ENCODE data around the gene BCAS3. TPM values are rescaled to one million over a fixed set of nuclear protein-coding genes. Genes with fewer than 3 reads are reported as not detected.
"Not testable (repeated sequence)": the region's sequence is repeated elsewhere in the genome, so short reads cannot be mapped to it uniquely, and the experiment has no call there.

Gene BCAS3
- total and polyA plus RNA-seq, 4 experiments from 2014 or later, result 27.0 to 45.2 (median 41.2) TPM

DNA sequence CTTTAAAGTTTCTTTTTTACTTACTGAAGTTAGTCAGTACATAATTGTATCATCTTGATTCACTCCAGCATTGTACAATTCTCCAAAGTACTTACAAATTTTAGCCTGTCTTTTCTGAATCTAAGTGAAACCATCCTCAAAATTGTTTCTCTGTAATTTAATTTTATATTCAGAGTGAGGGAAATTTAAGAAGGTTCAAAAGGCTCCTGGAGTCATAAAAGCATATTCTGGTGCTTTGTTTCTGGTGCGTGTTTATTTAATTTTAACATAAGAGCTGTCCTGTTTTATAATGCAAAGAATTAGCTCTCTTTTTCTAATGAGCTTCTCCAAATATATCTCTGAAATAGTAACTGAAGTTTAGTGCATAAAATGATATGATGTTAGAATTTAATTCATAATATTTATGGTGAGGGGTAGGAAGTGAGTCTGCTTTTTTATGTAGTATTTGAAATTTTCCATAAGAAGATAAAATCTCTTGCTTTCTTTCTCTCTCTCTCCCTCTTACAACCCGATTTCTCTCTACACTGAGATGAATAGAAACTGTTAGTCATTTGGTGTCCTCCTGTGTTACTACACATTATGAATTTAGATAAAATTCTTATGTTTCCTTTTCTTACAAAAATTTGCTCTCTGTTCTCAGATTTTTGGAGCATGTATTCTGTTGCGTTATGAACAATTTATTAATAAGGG is 339.8 kb downstream of the BCAS3 start:
- no peaks in the 10 kb centered on the region for H3K36me3 ChIP-seq (ENCODE audit: insufficient read depth, low read length)
- H3K4me1 ChIP-seq (ENCODE audit: insufficient read depth, low read length), result no peaks in the 10 kb centered on the region
- H3K27me3 ChIP-seq (ENCODE audit: insufficient read depth, low read length), result no peaks in the 10 kb centered on the region
- H3K4me3 Mint-ChIP-seq, result no peak overlapping the region
- H3K9me3 Mint-ChIP-seq, result no peaks in the 10 kb centered on the region
- DNase-seq, result no peak
- no peaks in the 10 kb centered on the region for H3K9me3 ChIP-seq (ENCODE audit: control insufficient read depth in 1 of 2, low read length in 2 of 2)
- H3K27ac ChIP-seq (ENCODE audit: low read depth, low read length), result no peak overlapping the region
- peaks cover 0 to 1% (median 0%) of the 10 kb centered on the region in 4 donors for H3K4me1 Mint-ChIP-seq
- intact Hi-C loops (cut with micrococcal nuclease), result no loop called here
- no peak overlapping the region for H3K27ac Mint-ChIP-seq
- no peaks in the 10 kb centered on the region for H3K27me3 Mint-ChIP-seq
- POLR2A ChIA-PET (ENCODE audit: partially characterized antibody), result no interaction called here
- H3K4me3 ChIP-seq (ENCODE audit: low read length in 2 of 2), result no peak overlapping the region
- CTCF ChIA-PET (ENCODE audit: partially characterized antibody), result interaction anchor here (0.5 to 0.6 kb wide), 2 partner anchors 302 to 373 kb away, joined by 3 read pairs; no protein-coding TSS in a partner anchor
- H3K36me3 Mint-ChIP-seq, result peaks cover 0 to 15% of the 10 kb centered on the region in 2 donors

DNA sequence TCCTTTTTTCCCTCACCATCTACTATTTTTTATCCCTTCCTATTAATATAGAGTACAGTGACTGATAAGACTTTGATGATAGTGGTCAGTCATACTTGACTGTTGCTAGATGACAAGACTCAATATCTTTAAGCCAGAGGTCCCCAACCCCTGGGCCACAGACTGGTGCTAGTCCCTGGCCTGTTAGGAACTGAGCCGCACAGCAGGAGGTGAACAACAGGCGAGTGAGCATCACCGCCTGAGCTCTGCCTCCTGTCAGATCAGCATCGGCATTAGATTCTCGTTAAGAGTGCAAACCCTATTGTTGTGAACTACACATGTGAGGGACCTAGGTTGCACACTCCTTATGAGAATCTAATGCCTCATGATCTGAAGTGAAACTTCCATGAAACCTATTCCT is 341.3 kb downstream of the BCAS3 start:
- ChIA-PET CTCF (ENCODE audit: partially characterized antibody) (no interaction called here), POLR2A (ENCODE audit: partially characterized antibody) (no interaction called here)
- no peak for DNase-seq
- no peaks in the 10 kb centered on the region for H3K9me3 Mint-ChIP-seq
- intact Hi-C loops (cut with micrococcal nuclease), result no loop called here
- Histone ChIP-seq H3K9me3 (ENCODE audit: control insufficient read depth in 1 of 2, low read length in 2 of 2) (no peaks in the 10 kb centered on the region), H3K36me3 (ENCODE audit: insufficient read depth, low read length) (no peaks in the 10 kb centered on the region), H3K27ac (ENCODE audit: low read depth, low read length) (no peak overlapping the region), H3K4me3 (ENCODE audit: low read length in 2 of 2) (no peak overlapping the region), H3K27me3 (ENCODE audit: insufficient read depth, low read length) (no peaks in the 10 kb centered on the region), H3K4me1 (ENCODE audit: insufficient read depth, low read length) (no peaks in the 10 kb centered on the region)
- no peak overlapping the region for H3K27ac Mint-ChIP-seq
- no peaks in the 10 kb centered on the region for H3K27me3 Mint-ChIP-seq
- H3K4me3 Mint-ChIP-seq, result no peak overlapping the region
- H3K4me1 Mint-ChIP-seq, result peaks cover 0 to 1% (median 0%) of the 10 kb centered on the region in 4 donors
- peaks cover 0 to 16% of the 10 kb centered on the region in 2 donors for H3K36me3 Mint-ChIP-seq

DNA sequence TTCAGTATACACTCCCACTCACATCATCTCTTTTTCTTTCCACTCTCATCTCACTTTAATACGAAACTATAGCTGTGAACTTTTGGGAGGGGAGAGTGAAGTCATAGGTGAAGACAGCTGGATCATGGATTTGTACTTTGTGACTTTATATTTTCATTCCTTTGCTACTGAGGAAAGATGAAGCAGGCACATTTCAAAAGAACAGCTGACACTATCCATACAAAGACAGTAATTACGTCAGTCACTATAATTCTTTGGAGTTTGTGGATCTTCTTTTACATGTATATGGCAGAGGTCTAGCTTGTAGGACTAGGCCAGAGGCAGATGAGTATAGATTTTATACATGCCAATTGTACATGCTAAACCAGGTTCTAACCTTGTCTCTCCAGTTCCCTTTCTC is 346.3 kb downstream of the BCAS3 start:
- Histone ChIP-seq H3K9me3 (ENCODE audit: control insufficient read depth in 1 of 2, low read length in 2 of 2) (no peaks in the 10 kb centered on the region), H3K4me3 (ENCODE audit: low read length in 2 of 2) (no peak overlapping the region), H3K27ac (ENCODE audit: low read depth, low read length) (no peak overlapping the region), H3K27me3 (ENCODE audit: insufficient read depth, low read length) (no peaks in the 10 kb centered on the region), H3K4me1 (ENCODE audit: insufficient read depth, low read length) (no peaks in the 10 kb centered on the region), H3K36me3 (ENCODE audit: insufficient read depth, low read length) (no peaks in the 10 kb centered on the region)
- peaks cover 0 to 1% of the 10 kb centered on the region in 2 donors for H3K27me3 Mint-ChIP-seq
- ChIA-PET POLR2A (ENCODE audit: partially characterized antibody) (no interaction called here), CTCF (ENCODE audit: partially characterized antibody) (no interaction called here)
- H3K9me3 Mint-ChIP-seq, result no peaks in the 10 kb centered on the region
- no peak overlapping the region for H3K4me3 Mint-ChIP-seq
- no peak for DNase-seq
- peaks cover 0 to 3% (median under 1%) of the 10 kb centered on the region in 4 donors for H3K4me1 Mint-ChIP-seq
- peaks cover 0 to 8% of the 10 kb centered on the region in 2 donors for H3K36me3 Mint-ChIP-seq
- intact Hi-C loops (cut with micrococcal nuclease), result no loop called here
- no peak overlapping the region for H3K27ac Mint-ChIP-seq

DNA sequence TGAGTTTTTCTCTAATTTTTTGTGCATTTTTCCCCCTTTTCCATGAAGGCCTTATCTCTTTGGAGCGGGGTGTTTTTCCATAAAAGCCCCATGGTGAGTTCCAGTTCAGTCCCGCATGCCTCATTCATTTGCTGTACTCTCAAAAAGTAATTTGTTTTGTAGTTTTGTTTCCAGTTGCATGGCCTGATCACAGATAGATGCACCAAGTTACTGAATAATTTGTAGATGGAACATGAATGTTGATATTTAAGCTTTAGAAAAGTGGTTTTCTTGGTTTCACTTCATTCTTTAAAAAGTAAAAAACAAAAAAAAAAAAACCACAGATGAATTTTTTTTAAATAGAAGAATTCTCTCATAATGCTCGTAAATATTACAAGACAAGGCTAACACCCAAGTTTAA is 349.2 kb downstream of the BCAS3 start:
- Mint-ChIP-seq H3K27me3 (peaks cover 0 to 1% of the 10 kb centered on the region in 2 donors), H3K9me3 (no peaks in the 10 kb centered on the region), H3K4me1 (peaks cover 0 to 3% (median under 1%) of the 10 kb centered on the region in 4 donors), H3K36me3 (peaks cover 0 to 5% of the 10 kb centered on the region in 2 donors), H3K27ac (no peak overlapping the region), H3K4me3 (no peak overlapping the region)
- DNase-seq, result no peak
- Histone ChIP-seq H3K27me3 (ENCODE audit: insufficient read depth, low read length) (no peaks in the 10 kb centered on the region), H3K4me1 (ENCODE audit: insufficient read depth, low read length) (no peaks in the 10 kb centered on the region), H3K36me3 (ENCODE audit: insufficient read depth, low read length) (no peaks in the 10 kb centered on the region), H3K4me3 (ENCODE audit: low read length in 2 of 2) (no peak overlapping the region), H3K9me3 (ENCODE audit: control insufficient read depth in 1 of 2, low read length in 2 of 2) (no peaks in the 10 kb centered on the region), H3K27ac (ENCODE audit: low read depth, low read length) (no peak overlapping the region)
- ChIA-PET CTCF (ENCODE audit: partially characterized antibody) (interaction anchor here (1.9 kb wide), 1 partner anchor 12 kb away, joined by 4 read pairs; no protein-coding TSS in a partner anchor), POLR2A (ENCODE audit: partially characterized antibody) (no interaction called here)
- intact Hi-C loops (cut with micrococcal nuclease), result no loop called here

DNA sequence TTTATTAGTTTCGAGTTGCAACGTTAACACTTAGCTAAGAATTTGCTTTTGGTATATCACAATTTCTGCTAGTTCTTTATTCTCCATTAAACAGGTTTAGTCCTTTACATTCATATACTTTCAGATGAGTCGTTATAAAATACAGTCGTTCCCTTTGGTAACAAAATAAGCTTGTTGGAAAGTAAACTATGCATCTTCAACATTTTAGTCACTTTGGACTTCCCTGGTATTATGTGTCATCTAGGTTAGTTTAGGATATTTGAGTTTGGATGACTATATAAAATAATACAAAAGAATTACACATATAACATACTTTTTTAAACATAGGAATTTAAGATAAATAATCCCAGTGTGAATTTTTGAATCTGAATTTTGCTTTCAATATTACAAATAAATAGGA is 351.5 kb downstream of the BCAS3 start:
- no peaks in the 10 kb centered on the region for H3K9me3 ChIP-seq (ENCODE audit: control insufficient read depth in 1 of 2, low read length in 2 of 2)
- POLR2A ChIA-PET (ENCODE audit: partially characterized antibody), result no interaction called here
- H3K9me3 Mint-ChIP-seq, result no peaks in the 10 kb centered on the region
- no peaks in the 10 kb centered on the region for H3K36me3 ChIP-seq (ENCODE audit: insufficient read depth, low read length)
- no peaks in the 10 kb centered on the region for H3K4me1 ChIP-seq (ENCODE audit: insufficient read depth, low read length)
- peaks cover 0 to 1% of the 10 kb centered on the region in 2 donors for H3K27me3 Mint-ChIP-seq
- H3K4me3 Mint-ChIP-seq, result no peak overlapping the region
- H3K4me3 ChIP-seq (ENCODE audit: low read length in 2 of 2), result no peak overlapping the region
- intact Hi-C loops (cut with micrococcal nuclease), result no loop called here
- peaks cover 0 to 7% of the 10 kb centered on the region in 2 donors for H3K36me3 Mint-ChIP-seq
- H3K4me1 Mint-ChIP-seq, result peaks cover 0 to 3% (median under 1%) of the 10 kb centered on the region in 4 donors
- CTCF ChIA-PET (ENCODE audit: partially characterized antibody), result no interaction called here
- H3K27ac ChIP-seq (ENCODE audit: low read depth, low read length), result no peak overlapping the region
- no peak overlapping the region for H3K27ac Mint-ChIP-seq
- no peaks in the 10 kb centered on the region for H3K27me3 ChIP-seq (ENCODE audit: insufficient read depth, low read length)
- DNase-seq, result no peak

DNA sequence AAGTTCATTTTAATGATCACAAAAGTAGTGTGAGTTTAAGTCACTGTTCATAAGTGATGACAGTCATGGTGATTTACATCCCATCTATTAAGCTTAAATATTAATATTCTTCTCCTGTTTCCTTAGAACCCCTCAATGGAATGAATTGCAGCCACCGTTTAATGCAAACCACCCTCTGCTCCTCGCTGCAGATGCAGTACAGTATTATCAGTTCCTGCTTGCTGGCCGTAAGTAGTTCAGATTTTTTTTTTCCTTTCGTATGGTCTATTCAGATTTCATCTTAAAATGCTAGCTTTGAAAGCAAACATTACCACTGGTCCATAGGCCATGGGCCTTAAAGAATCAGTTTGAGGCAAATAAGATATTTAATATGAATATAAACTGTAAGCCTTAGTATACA is 363.0 kb downstream of the BCAS3 start:
- H3K4me3 Mint-ChIP-seq, result no peak overlapping the region
- H3K27ac Mint-ChIP-seq, result no peak overlapping the region
- H3K9me3 ChIP-seq (ENCODE audit: control insufficient read depth in 1 of 2, low read length in 2 of 2), result no peaks in the 10 kb centered on the region
- no peak overlapping the region for H3K27ac ChIP-seq (ENCODE audit: low read depth, low read length)
- H3K4me1 Mint-ChIP-seq, result no peaks in the 10 kb centered on the region
- peaks cover 34 to 44% of the 10 kb centered on the region in 2 donors for H3K36me3 Mint-ChIP-seq
- H3K9me3 Mint-ChIP-seq, result peaks cover 0 to 3% (median 0%) of the 10 kb centered on the region in 8 donors
- DNase-seq, result no peak
- POLR2A ChIA-PET (ENCODE audit: partially characterized antibody), result no interaction called here
- H3K36me3 ChIP-seq (ENCODE audit: insufficient read depth, low read length), result no peaks in the 10 kb centered on the region
- H3K27me3 ChIP-seq (ENCODE audit: insufficient read depth, low read length), result no peaks in the 10 kb centered on the region
- no peaks in the 10 kb centered on the region for H3K4me1 ChIP-seq (ENCODE audit: insufficient read depth, low read length)
- CTCF ChIA-PET (ENCODE audit: partially characterized antibody), result no interaction called here
- H3K27me3 Mint-ChIP-seq, result no peaks in the 10 kb centered on the region
- no peak overlapping the region for H3K4me3 ChIP-seq (ENCODE audit: low read length in 2 of 2)
- intact Hi-C loops (cut with micrococcal nuclease), result no loop called here

DNA sequence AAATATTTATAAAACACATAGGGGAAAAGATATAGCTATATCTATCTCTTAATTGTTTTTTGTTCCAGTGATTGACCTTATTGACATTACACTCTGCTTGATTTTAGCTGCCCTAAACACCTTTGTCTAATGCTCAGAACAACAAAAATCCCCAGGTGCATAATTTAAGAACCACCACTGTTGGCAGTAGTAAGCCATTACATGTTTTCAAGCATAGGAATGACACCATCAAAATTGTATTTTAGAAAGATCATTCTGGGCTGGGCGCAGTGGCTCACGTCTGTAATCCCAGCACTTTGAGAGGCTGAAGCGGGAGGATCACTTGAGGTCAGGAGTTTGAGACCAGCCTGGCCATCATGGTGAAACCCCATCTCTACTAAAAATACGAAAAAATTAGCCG is 364.7 kb downstream of the BCAS3 start:
- H3K27me3 Mint-ChIP-seq; H3K4me1 ChIP-seq (ENCODE audit: insufficient read depth, low read length); H3K9me3 Mint-ChIP-seq; H3K27ac Mint-ChIP-seq; H3K4me3 Mint-ChIP-seq; H3K27ac ChIP-seq (ENCODE audit: low read depth, low read length); H3K27me3 ChIP-seq (ENCODE audit: insufficient read depth, low read length); DNase-seq; H3K36me3 ChIP-seq (ENCODE audit: insufficient read depth, low read length); intact Hi-C loops (cut with micrococcal nuclease); H3K4me1 Mint-ChIP-seq; POLR2A ChIA-PET (ENCODE audit: partially characterized antibody); H3K9me3 ChIP-seq (ENCODE audit: control insufficient read depth in 1 of 2, low read length in 2 of 2); H3K4me3 ChIP-seq (ENCODE audit: low read length in 2 of 2); CTCF ChIA-PET (ENCODE audit: partially characterized antibody): not testable (repeated sequence)
- peaks cover 26 to 36% of the 10 kb centered on the region in 2 donors for H3K36me3 Mint-ChIP-seq
